Astrocyte of the spinal cord (primary cell): Measurements from ENCODE around the gene VWA8.
"Not testable (repeated sequence)": the region's sequence is repeated elsewhere in the genome, so short reads cannot be mapped to it uniquely, and the experiment has no call there.

Experiments used
- DNase-seq: peaks from one replicate; pipeline ENCODE4 v3.0.0; 2011; ENCODE audit warnings: low read depth, low spot score
- H3K4me3 ChIP-seq: 2 replicates; pipeline ENCODE4 v1.5.1; 2011; ENCODE audit warnings: low read depth, mild to moderate bottlenecking, low read length, moderate library complexity
- CTCF ChIP-seq: IDR thresholded peaks from 2 replicates; pipeline ENCODE4 v1.5.1; 2012; ENCODE audit warnings: low read depth, mild to moderate bottlenecking, low read length, inconsistent platforms
- in situ Hi-C: cut with HindIII; loops from 2 replicates; pipeline ENCODE4 v1.10.0; 2017; ENCODE audit warnings: low sequenced_read_pairs

VWA8 gene

GRCh38 chr13:41751734-41752445 is 209.0 kb downstream of the VWA8 start:
- TF ChIP-seq CTCF, result no peak
- DNase-seq, result no peak
- H3K4me3 ChIP-seq, result no peak overlapping the region
- in situ Hi-C loops, result no loop called here

- no peak for TF ChIP-seq CTCF
- peak; percentile 51 for DNase-seq
- in situ Hi-C loops, result no loop called here
- no peak overlapping the region for H3K4me3 ChIP-seq
Measured at GRCh38 chr13:41751277-41751676, 209.6 kb downstream of the VWA8 start.

- in situ Hi-C loops, result no loop called here
- peak; percentile 89 for DNase-seq
- no peak for TF ChIP-seq CTCF
- no peak overlapping the region for H3K4me3 ChIP-seq
Measured at GRCh38 chr13:41746259-41746658, 214.7 kb downstream of the VWA8 start.

GRCh38 chr13:41745496-41745895 is 215.4 kb downstream of the VWA8 start:
- H3K4me3 ChIP-seq, in situ Hi-C loops, DNase-seq: not testable (repeated sequence)

- no peak for TF ChIP-seq CTCF
- no peak for DNase-seq
- no peak overlapping the region for H3K4me3 ChIP-seq
- in situ Hi-C loops, result no loop called here
Measured at GRCh38 chr13:41742917-41743552, 217.9 kb downstream of the VWA8 start.

- DNase-seq, result no peak
- in situ Hi-C loops, result no loop called here
- TF ChIP-seq CTCF, result no peak
- H3K4me3 ChIP-seq, result no peak overlapping the region
Measured at GRCh38 chr13:41740479-41740878, 220.4 kb downstream of the VWA8 start.

- no peak overlapping the region for H3K4me3 ChIP-seq
- no peak for DNase-seq
- in situ Hi-C loops, result no loop called here
- TF ChIP-seq CTCF, result no peak
Measured at GRCh38 chr13:41722684-41723535, 238.0 kb downstream of the VWA8 start.
